Measurements from ENCODE around the gene ICE2. TPM values are rescaled to one million over a fixed set of nuclear protein-coding genes. Genes with fewer than 3 reads are reported as not detected.
A peak's percentile ranks its signal among the peaks of the same experiment; 100 is the strongest.

The ICE2 gene
- total RNA-seq, 3 donors from 2014 or later (not counting 1 experiment from before 2014, with no cell fraction given), result 21.7 to 36.7 (median 32.9) TPM

DNA sequence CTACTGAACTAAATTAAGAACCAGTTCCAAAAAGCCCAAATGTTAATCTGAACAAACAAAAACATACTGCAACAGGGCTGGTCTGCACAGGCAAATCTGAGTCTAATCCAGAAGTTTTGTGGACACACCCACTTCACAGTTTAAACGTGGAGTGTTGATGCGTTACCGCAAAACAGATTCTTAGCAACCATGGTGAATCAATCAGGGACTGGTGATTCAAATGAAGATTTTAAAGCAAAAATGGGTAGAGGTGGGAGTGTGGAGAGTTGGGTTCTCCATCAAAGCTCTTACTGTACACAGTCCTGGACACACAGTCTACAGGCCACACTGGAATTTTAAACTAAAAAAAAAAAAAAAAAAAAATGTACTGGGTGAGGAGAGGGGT, 86.3 kb downstream of the ICE2 start:
- intact Hi-C loops (cut with micrococcal nuclease), result no loop called here
- no peaks in the 10 kb centered on the region for H3K27me3 ChIP-seq (ENCODE audit: control insufficient read depth, insufficient read depth, low read length)
- H3K4me1 ChIP-seq (ENCODE audit: control insufficient read depth, insufficient read depth, low read length), result peaks cover 34% of the 10 kb centered on the region
- H3K36me3 ChIP-seq (ENCODE audit: control insufficient read depth, insufficient read depth, low read length), result no peaks in the 10 kb centered on the region
- Mint-ChIP-seq H3K36me3 (no peaks in the 10 kb centered on the region), H3K9me3 (no peaks in the 10 kb centered on the region), H3K4me1 (peaks cover 56 to 76% of the 10 kb centered on the region in 2 donors), H3K27me3 (ENCODE audit: low read depth in 2 of 2) (no peaks in the 10 kb centered on the region), H3K27ac (peak overlapping the region in 1 of 2 donors; percentile 29), H3K4me3 (no peak overlapping the region)
- TF ChIP-seq, protein P1, sequence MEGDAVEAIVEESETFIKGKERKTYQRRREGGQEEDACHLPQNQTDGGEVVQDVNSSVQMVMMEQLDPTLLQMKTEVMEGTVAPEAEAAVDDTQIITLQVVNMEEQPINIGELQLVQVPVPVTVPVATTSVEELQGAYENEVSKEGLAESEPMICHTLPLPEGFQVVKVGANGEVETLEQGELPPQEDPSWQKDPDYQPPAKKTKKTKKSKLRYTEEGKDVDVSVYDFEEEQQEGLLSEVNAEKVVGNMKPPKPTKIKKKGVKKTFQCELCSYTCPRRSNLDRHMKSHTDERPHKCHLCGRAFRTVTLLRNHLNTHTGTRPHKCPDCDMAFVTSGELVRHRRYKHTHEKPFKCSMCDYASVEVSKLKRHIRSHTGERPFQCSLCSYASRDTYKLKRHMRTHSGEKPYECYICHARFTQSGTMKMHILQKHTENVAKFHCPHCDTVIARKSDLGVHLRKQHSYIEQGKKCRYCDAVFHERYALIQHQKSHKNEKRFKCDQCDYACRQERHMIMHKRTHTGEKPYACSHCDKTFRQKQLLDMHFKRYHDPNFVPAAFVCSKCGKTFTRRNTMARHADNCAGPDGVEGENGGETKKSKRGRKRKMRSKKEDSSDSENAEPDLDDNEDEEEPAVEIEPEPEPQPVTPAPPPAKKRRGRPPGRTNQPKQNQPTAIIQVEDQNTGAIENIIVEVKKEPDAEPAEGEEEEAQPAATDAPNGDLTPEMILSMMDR (IDR thresholded peaks at IDR 0.05), result no peak
- no peaks in the 10 kb centered on the region for H3K9me3 ChIP-seq (ENCODE audit: control insufficient read depth, insufficient read depth, low read length)
- H3K27ac ChIP-seq (ENCODE audit: low read length), result no peak overlapping the region
- no peak overlapping the region for H3K4me3 ChIP-seq (ENCODE audit: low read length)
- no peak for ATAC-seq
- WGBS (ENCODE audit: insufficient coverage), result 32% methylated on average over 3 of the region's 3 CpGs
- peak in 1 of 2 donors; percentile 68 for DNase-seq

DNA sequence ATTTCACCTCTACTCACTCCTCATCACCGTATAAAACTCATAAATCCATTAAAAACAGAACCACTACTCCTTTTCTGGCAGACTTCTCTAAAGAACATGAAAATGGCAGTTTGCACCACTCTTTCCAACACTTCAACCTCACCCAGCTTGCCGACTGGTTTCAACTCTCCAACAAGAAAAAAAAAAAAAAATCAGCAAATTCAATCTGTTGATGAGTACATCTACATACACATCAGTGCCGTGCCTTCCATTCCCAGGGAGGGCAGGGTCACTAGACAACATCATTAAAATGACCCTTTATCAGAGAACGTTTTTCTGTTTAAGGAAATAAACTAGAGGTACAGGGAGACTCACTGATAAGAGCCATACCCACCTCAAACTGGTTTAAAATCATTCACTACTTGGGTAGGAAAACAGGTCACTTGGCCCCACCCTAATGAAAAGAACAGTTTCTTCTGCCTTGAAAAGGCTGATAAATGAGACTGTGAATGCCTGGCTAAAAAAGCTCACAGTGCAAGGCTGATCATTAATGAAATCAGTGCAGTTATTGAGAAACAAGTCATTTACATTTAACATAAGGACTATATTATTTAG, 87.1 kb downstream of the ICE2 start:
- Mint-ChIP-seq H3K27ac (peak overlapping the region in 1 of 2 donors; percentile 78), H3K36me3 (no peaks in the 10 kb centered on the region), H3K9me3 (no peaks in the 10 kb centered on the region), H3K4me3 (no peak overlapping the region), H3K4me1 (peaks cover 59 to 79% of the 10 kb centered on the region in 2 donors), H3K27me3 (ENCODE audit: low read depth in 2 of 2) (no peaks in the 10 kb centered on the region)
- H3K27ac ChIP-seq (ENCODE audit: low read length), result no peak overlapping the region
- intact Hi-C loops (cut with micrococcal nuclease), result no loop called here
- H3K4me3 ChIP-seq (ENCODE audit: low read length), result no peak overlapping the region
- no peaks in the 10 kb centered on the region for H3K36me3 ChIP-seq (ENCODE audit: control insufficient read depth, insufficient read depth, low read length)
- no peaks in the 10 kb centered on the region for H3K9me3 ChIP-seq (ENCODE audit: control insufficient read depth, insufficient read depth, low read length)
- ATAC-seq (no peak), DNase-seq (no peak)
- WGBS (ENCODE audit: insufficient coverage), result 66% methylated on average over 4 of the region's 4 CpGs
- TF ChIP-seq, protein P1 (IDR thresholded peaks at IDR 0.05), result no peak
- H3K4me1 ChIP-seq (ENCODE audit: control insufficient read depth, insufficient read depth, low read length), result peaks cover 29% of the 10 kb centered on the region
- no peaks in the 10 kb centered on the region for H3K27me3 ChIP-seq (ENCODE audit: control insufficient read depth, insufficient read depth, low read length)

DNA sequence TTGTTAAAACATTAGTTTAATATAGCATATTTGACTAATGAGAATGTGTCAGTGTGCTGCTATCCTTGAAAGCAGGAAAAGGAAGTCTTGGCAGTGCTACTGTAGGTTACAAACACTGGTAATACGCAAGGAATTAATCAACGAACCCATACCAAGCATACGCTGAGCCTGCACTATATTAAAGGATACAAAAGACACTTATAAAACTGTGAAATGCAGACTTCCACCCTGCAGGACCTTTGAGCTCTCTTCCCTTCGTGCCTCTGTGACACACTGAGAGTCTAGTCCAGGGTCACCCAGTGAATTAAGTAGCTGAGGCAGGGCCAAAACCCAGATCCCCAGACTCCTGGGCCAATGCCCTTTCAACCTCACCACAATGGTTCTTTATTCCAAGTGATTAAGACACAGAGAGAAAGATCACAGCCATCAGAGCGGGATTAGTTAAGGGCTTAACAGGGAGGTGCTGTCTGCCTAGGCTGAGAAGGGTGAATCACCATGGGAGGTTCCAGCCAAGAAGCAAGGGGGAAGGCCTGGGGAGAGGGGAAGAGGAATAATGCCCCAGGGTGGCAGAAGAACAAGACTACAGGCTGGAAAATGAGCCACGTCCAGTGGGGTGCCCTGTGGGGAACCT, 88.0 kb downstream of the ICE2 start:
- Mint-ChIP-seq H3K4me3 (no peak overlapping the region), H3K9me3 (no peaks in the 10 kb centered on the region), H3K27ac (peak overlapping the region; percentile 58 to 78), H3K36me3 (no peaks in the 10 kb centered on the region), H3K27me3 (ENCODE audit: low read depth in 2 of 2) (no peaks in the 10 kb centered on the region), H3K4me1 (peaks cover 51 to 78% of the 10 kb centered on the region in 2 donors)
- 96% methylated on average over 6 of the region's 6 CpGs for WGBS (ENCODE audit: insufficient coverage)
- Histone ChIP-seq H3K9me3 (ENCODE audit: control insufficient read depth, insufficient read depth, low read length) (no peaks in the 10 kb centered on the region), H3K27me3 (ENCODE audit: control insufficient read depth, insufficient read depth, low read length) (no peaks in the 10 kb centered on the region), H3K27ac (ENCODE audit: low read length) (no peak overlapping the region), H3K36me3 (ENCODE audit: control insufficient read depth, insufficient read depth, low read length) (no peaks in the 10 kb centered on the region), H3K4me1 (ENCODE audit: control insufficient read depth, insufficient read depth, low read length) (peaks cover 21% of the 10 kb centered on the region), H3K4me3 (ENCODE audit: low read length) (no peak overlapping the region)
- no peak for DNase-seq
- ATAC-seq, result no peak
- TF ChIP-seq, protein P1 (IDR thresholded peaks at IDR 0.05), result no peak
- intact Hi-C loops (cut with micrococcal nuclease), result no loop called here

Measured in natural killer cell (primary cell).